CD8-positive, alpha-beta memory T cell (primary cell): ENCODE data around the gene TBCD. TPM values are rescaled to one million over a fixed set of nuclear protein-coding genes. Genes with fewer than 3 reads are reported as not detected.

ENCODE experiments used
- CTCF ChIA-PET: fragments of 350-600 bp; sonication (Branson Sonifier 250); formaldehyde crosslinking; loops from one replicate; lab custom pipeline; 2021; ENCODE audit warnings: antibody characterized with exemption; lab: Charles Lee
- POLR2A ChIA-PET: fragments of 350-600 bp; sonication (Branson Sonifier 250); formaldehyde crosslinking; loops from one replicate; lab custom pipeline; 2021; ENCODE audit warnings: antibody characterized with exemption; lab: Charles Lee
- DNase-seq, 5 donors: peaks; one replicate each; pipeline versions ENCODE4 v3.0.0 to v3.0.0-alpha.2; 2020 to 2022; ENCODE audit warnings: mixed read lengths in 1 of 5
- H3K27ac ChIP-seq: one replicate; pipeline ENCODE4 v1.7.0; 2013; ENCODE audit warnings: low read depth, mild to moderate bottlenecking, low read length, moderate library complexity
- H3K27me3 ChIP-seq: 2 replicates; pipeline ENCODE4 v1.7.0; 2013; ENCODE audit warnings: low read length, mild to moderate bottlenecking; ENCODE audit not compliant: insufficient read depth, poor library complexity, severe bottlenecking
- H3K36me3 ChIP-seq: 2 replicates; pipeline ENCODE4 v1.7.0; 2013; ENCODE audit warnings: mild to moderate bottlenecking, low read length, moderate library complexity; ENCODE audit not compliant: insufficient read depth
- H3K4me1 ChIP-seq: 2 replicates; pipeline ENCODE4 v1.7.0; 2013; ENCODE audit warnings: mild to moderate bottlenecking, low read length, moderate library complexity; ENCODE audit not compliant: insufficient read depth
- H3K4me3 ChIP-seq: 2 replicates; pipeline ENCODE4 v1.7.0; 2013; ENCODE audit warnings: mild to moderate bottlenecking, low read length
- H3K9me3 ChIP-seq: 2 replicates; pipeline ENCODE4 v1.7.0; 2013; ENCODE audit warnings: mild to moderate bottlenecking, low read length
- H3K27ac Mint-ChIP-seq, 8 donors: one replicate each; pipeline ENCODE4 v1.8.0; 2020 to 2021; ENCODE audit warnings: mixed read lengths in 8 of 8, mild to moderate bottlenecking in 6 of 8, inconsistent platforms in 3 of 8, moderate library complexity in 3 of 8
- H3K27me3 Mint-ChIP-seq, 2 donors: one replicate each; pipeline ENCODE4 v1.8.0; 2020 to 2021; ENCODE audit warnings: mixed read lengths in 2 of 2, mild to moderate bottlenecking in 1 of 2, moderate library complexity in 1 of 2
- H3K36me3 Mint-ChIP-seq, 3 donors: one replicate each; pipeline ENCODE4 v1.8.0; 2020 to 2021; ENCODE audit warnings: mixed read lengths in 3 of 3, inconsistent platforms in 1 of 3, mild to moderate bottlenecking in 1 of 3
- H3K4me1 Mint-ChIP-seq, 3 donors: one replicate each; pipeline ENCODE4 v1.8.0; 2020 to 2021; ENCODE audit warnings: mixed read lengths in 3 of 3, inconsistent platforms in 1 of 3, mild to moderate bottlenecking in 1 of 3
- H3K4me3 Mint-ChIP-seq, 7 donors: one replicate each; pipeline ENCODE4 v1.8.0; 2020 to 2021; ENCODE audit warnings: mixed read lengths in 7 of 7, mild to moderate bottlenecking in 6 of 7, moderate library complexity in 4 of 7, inconsistent platforms in 2 of 7
- H3K9me3 Mint-ChIP-seq, 5 donors: one replicate each; pipeline ENCODE4 v1.8.0; 2020 to 2022; ENCODE audit warnings: mixed read lengths in 5 of 5, mild to moderate bottlenecking in 3 of 5, moderate library complexity in 2 of 5, inconsistent platforms in 1 of 5
- polyA plus RNA-seq: library from polyadenylated mRNA; unstranded; fragments of 300-500 nt; fragmentation: Illumina TruSeq; gene quantifications from one replicate; pipeline ENCODE4 v1.2.3, GENCODE V29; 2021
- total RNA-seq, 2 experiments: library from RNA; stranded (reverse); gene quantifications; one replicate each; pipeline ENCODE4 v1.2.3, GENCODE V29; 2021

Gene TBCD
- total and polyA plus RNA-seq, 3 experiments from 2014 or later: 79.1 to 130 (median 83.7) TPM

DNA sequence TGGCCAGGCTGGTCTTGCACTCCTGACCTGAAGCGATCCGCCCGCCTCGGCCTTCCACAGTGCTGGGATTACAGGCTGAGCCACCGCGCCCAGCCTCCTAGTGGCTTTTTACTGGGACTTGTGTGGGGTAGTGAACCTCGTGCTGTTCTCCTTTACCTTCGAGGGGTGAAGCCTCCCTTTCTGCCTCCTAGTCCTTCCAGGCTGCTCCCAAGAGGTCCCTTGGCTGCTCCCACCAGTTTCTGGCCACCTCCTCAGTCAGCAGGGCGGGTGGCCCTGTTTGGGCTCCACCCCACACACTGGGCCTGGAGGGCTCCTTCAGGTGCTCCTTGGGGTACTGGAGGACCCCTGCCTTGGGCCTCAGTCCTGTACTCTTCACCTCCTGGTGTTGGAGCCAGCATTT, 158.9 kb downstream of the TBCD start:
- CTCF ChIA-PET: interaction anchor here (1.1 kb wide), 1 partner anchor 47 kb away, joined by 3 read pairs; no protein-coding TSS in a partner anchor
- H3K27me3 Mint-ChIP-seq: no peaks in the 10 kb centered on the region
- H3K4me1 ChIP-seq: no peaks in the 10 kb centered on the region
- H3K27ac Mint-ChIP-seq: peak overlapping the region in 6 of 8 donors; percentile 79 to 95 (median 86)
- H3K27ac ChIP-seq: no peak overlapping the region
- peaks cover 13 to 18% (median 15%) of the 10 kb centered on the region in 3 donors for H3K4me1 Mint-ChIP-seq
- DNase-seq: no peak
- H3K27me3 ChIP-seq: no peaks in the 10 kb centered on the region
- H3K9me3 ChIP-seq: no peaks in the 10 kb centered on the region
- H3K9me3 Mint-ChIP-seq: no peaks in the 10 kb centered on the region
- H3K36me3 ChIP-seq: peaks cover 8% of the 10 kb centered on the region
- POLR2A ChIA-PET: interaction anchor here (0.6 kb wide), 1 partner anchor 13 kb away, joined by 3 read pairs; no protein-coding TSS in a partner anchor
- H3K4me3 Mint-ChIP-seq: no peak overlapping the region
- no peak overlapping the region for H3K4me3 ChIP-seq
- H3K36me3 Mint-ChIP-seq: peaks cover 0 to 84% (median 11%) of the 10 kb centered on the region in 3 donors

DNA sequence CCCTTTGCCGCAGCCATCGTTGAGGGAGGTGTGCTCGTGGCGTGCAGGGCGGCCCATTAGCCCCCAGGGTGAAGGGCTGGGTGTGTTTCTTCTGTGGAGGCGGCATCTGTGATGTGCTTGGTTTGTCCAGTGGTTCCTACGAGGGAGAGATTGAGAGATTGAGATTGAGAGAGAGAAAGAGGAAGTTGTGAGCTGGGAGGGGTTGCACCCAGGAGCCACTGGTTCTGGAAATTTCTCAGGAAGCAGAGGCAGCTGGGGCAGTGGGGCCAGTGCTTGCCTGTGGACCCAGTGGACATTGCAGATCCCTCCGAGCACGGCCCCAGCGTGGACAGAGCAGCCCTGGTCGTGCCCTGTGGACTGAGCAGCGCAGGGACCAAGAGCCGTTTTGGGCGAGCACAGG, 160.0 kb downstream of the TBCD start:
- Histone ChIP-seq H3K4me3 (no peak overlapping the region), H3K36me3 (no peaks in the 10 kb centered on the region), H3K9me3 (no peaks in the 10 kb centered on the region), H3K4me1 (no peaks in the 10 kb centered on the region), H3K27me3 (no peaks in the 10 kb centered on the region), H3K27ac (no peak overlapping the region)
- Mint-ChIP-seq H3K36me3 (peaks cover 0 to 83% (median 9%) of the 10 kb centered on the region in 3 donors), H3K4me3 (no peak overlapping the region), H3K4me1 (peaks cover 15 to 18% (median 17%) of the 10 kb centered on the region in 3 donors), H3K27ac (peak overlapping the region in 5 of 8 donors; percentile 7 to 88 (median 78)), H3K27me3 (no peaks in the 10 kb centered on the region), H3K9me3 (no peaks in the 10 kb centered on the region)
- ChIA-PET POLR2A (no interaction called here), CTCF (interaction anchor here (1.0 kb wide), 1 partner anchor 130 kb away, joined by 4 read pairs; no protein-coding TSS in a partner anchor)
- no peak for DNase-seq

DNA sequence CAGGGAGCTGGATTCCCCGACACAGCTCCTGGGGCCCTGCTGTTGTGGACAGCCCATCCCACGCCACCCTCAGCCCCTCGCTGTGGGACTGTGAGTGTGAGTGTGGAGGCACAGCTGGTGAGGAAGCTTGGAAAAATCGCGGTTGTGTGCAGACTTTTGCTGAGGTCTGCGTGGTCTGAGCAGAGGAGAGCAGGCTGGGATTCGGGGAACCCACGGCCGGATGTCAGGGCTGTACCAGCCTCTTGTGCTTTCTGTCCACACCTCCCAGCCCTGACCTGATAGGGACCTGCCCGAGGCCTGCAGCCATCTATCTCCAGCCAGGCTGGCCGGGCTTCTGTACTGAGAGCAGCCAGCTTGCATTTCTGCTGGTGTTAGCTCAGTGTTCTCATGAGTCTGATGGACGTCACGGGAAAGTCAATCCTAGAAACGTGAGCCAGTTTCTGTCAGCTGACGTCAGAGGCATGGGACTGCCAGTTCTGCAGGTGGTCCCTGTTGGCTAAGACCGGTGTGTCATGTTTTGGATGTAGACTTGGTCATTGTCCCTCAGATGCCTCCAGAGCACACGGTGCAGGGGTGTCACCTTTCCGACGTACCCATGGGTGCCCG, 160.7 kb downstream of the TBCD start:
- H3K36me3 Mint-ChIP-seq: peaks cover 0 to 75% (median 9%) of the 10 kb centered on the region in 3 donors
- POLR2A ChIA-PET: no interaction called here
- H3K9me3 Mint-ChIP-seq: no peaks in the 10 kb centered on the region
- H3K27me3 Mint-ChIP-seq: no peaks in the 10 kb centered on the region
- H3K4me3 ChIP-seq: no peak overlapping the region
- no peaks in the 10 kb centered on the region for H3K4me1 ChIP-seq
- no peaks in the 10 kb centered on the region for H3K27me3 ChIP-seq
- H3K4me3 Mint-ChIP-seq: no peak overlapping the region
- CTCF ChIA-PET: interaction anchor here (1.0 kb wide), 1 partner anchor 131 kb away, joined by 4 read pairs; no protein-coding TSS in a partner anchor
- no peaks in the 10 kb centered on the region for H3K9me3 ChIP-seq
- no peaks in the 10 kb centered on the region for H3K36me3 ChIP-seq
- H3K4me1 Mint-ChIP-seq: peaks cover 15 to 19% (median 18%) of the 10 kb centered on the region in 3 donors
- peak overlapping the region in 4 of 8 donors; percentile 3 to 85 (median 50) for H3K27ac Mint-ChIP-seq
- H3K27ac ChIP-seq: no peak overlapping the region
- DNase-seq: no peak

DNA sequence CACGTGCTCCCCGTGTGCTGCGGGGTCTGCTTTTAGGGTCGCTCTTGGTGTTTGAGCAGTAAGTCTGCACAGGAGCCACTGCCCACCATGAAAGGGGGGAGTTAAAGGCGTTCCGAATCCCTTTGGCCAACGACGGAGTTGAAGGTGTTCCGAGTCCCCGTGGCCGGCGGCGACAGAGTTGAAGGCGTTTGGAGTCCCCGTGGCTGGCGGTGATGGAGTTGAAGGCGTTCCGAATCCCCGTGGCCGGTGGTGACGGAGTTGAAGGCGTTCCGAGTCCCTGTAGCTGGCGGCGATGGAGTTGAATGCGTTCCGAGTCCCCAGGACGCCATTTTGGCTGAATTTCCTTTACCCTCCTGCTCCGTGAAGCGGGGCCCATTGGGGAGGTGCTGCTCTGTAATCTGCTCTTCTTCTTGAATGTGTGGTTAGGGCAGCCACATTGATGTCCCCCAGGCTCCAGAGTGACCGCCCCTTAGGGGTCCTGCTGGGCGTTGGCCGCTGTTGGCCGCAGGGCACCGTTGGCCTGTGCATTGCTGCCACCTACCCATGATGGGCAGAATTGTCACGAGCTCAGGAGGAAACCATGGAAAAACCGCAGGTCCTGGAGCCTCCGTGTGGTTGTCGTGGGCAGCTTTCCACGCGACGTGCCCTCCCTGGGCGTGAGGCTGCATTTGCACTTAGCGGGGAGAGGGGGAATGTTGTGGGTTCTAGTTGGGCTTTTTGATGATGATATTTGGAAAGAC, 161.6 kb downstream of the TBCD start:
- H3K4me1 ChIP-seq: peaks cover 3% of the 10 kb centered on the region
- CTCF ChIA-PET: interaction anchor here (1.3 kb wide), 1 partner anchor 131 kb away, joined by 5 read pairs; no protein-coding TSS in a partner anchor
- Mint-ChIP-seq H3K27ac (peak overlapping the region in 2 of 8 donors; percentile 43 to 51), H3K4me3 (no peak overlapping the region), H3K27me3 (no peaks in the 10 kb centered on the region), H3K4me1 (peaks cover 16 to 24% (median 21%) of the 10 kb centered on the region in 3 donors), H3K36me3 (peaks cover 0 to 76% (median 6%) of the 10 kb centered on the region in 3 donors), H3K9me3 (no peaks in the 10 kb centered on the region)
- H3K27ac ChIP-seq: no peak overlapping the region
- H3K4me3 ChIP-seq: no peak overlapping the region
- no peaks in the 10 kb centered on the region for H3K27me3 ChIP-seq
- no peak for DNase-seq
- H3K9me3 ChIP-seq: no peaks in the 10 kb centered on the region
- no peaks in the 10 kb centered on the region for H3K36me3 ChIP-seq
- POLR2A ChIA-PET: no interaction called here

DNA sequence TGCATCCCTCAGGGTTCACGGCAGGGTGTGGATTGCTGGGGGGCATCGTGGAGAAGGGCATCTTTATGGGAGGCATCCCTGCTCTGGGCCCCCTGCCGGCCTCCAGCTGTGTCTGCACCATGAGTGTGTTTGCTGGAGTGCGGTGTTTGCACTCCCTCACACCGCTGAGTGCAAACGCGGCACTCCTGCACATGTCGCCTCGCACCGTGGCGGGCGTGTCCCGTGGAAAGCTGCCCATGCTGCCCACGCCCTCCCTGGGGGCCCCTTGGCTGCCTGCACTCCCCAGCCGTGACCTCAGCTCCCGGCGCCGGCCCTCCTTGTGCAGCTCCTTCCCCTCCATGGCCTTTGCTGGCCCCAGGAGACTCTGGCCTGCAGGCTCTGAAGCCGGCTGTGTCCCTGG, 162.5 kb downstream of the TBCD start:
- POLR2A ChIA-PET: no interaction called here
- H3K4me3 Mint-ChIP-seq: no peak overlapping the region
- H3K4me1 Mint-ChIP-seq: peaks cover 11 to 15% (median 15%) of the 10 kb centered on the region in 3 donors

DNA sequence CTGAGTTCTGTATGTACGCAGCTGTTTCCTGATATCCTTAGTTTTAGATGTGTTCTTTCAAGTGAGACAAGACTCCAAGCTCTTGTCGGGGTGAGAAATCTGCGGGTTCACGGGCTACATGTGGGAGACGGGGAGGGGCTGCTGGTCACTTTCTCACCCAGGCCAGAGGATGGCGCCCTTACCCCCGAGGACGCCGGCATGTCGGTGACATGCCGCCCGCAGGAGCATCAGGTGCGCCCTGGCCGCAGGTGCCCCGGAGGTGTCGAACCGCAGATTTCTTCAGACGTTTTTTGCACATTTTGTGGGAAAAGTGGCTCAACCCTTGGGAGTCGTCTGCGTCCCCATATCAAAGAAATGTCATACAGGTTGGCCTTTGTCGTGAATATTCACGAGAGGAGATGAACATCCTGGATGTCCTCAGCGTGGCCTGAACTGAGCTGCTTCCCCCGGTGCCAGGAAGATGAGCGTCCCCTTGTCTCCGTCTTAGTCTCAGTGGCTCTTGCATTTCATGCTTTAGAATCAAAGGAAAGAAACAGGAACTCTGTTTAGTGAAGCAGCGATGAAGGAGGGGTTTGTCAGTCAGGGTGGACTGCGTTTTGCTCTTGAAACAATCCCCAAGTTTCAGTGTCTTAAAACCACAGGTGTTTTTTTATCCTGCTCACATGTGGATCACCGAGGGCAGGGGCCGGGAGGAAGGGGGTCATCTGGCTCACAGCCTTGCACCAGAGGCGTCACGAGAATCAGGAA, 163.3 kb downstream of the TBCD start:
- no peaks in the 10 kb centered on the region for H3K27me3 Mint-ChIP-seq
- ChIA-PET POLR2A (no interaction called here), CTCF (interaction anchor here (1.0 to 1.3 kb wide), 4 partner anchors 22 to 133 kb away, joined by 3 to 4 read pairs (median 4); no protein-coding TSS in a partner anchor)
- H3K36me3 Mint-ChIP-seq: peaks cover 0 to 82% (median 8%) of the 10 kb centered on the region in 3 donors
- H3K9me3 ChIP-seq: no peaks in the 10 kb centered on the region
- H3K4me1 Mint-ChIP-seq: peaks cover 7 to 13% (median 8%) of the 10 kb centered on the region in 3 donors
- DNase-seq: no peak
- H3K36me3 ChIP-seq: no peaks in the 10 kb centered on the region
- peaks cover 3% of the 10 kb centered on the region for H3K4me1 ChIP-seq
- no peak overlapping the region for H3K4me3 Mint-ChIP-seq
- H3K27ac Mint-ChIP-seq: peak overlapping the region in 3 of 8 donors; percentile 24 to 68 (median 63)
- no peaks in the 10 kb centered on the region for H3K9me3 Mint-ChIP-seq
- no peak overlapping the region for H3K27ac ChIP-seq
- no peaks in the 10 kb centered on the region for H3K27me3 ChIP-seq
- H3K4me3 ChIP-seq: no peak overlapping the region

More for the DNA sequence above, 162.5 kb downstream of the TBCD start:
- Histone ChIP-seq H3K36me3 (no peaks in the 10 kb centered on the region), H3K9me3 (no peaks in the 10 kb centered on the region), H3K27ac (no peak overlapping the region), H3K4me3 (no peak overlapping the region), H3K27me3 (no peaks in the 10 kb centered on the region), H3K4me1 (peaks cover 3% of the 10 kb centered on the region)
- DNase-seq: no peak
- H3K27ac Mint-ChIP-seq: peak overlapping the region in 1 of 8 donors; percentile 54
- no peaks in the 10 kb centered on the region for H3K9me3 Mint-ChIP-seq
- H3K36me3 Mint-ChIP-seq: peaks cover 0 to 80% (median 6%) of the 10 kb centered on the region in 3 donors
- CTCF ChIA-PET: interaction anchor here (1.0 to 1.3 kb wide), 4 partner anchors 21 to 132 kb away, joined by 3 to 4 read pairs (median 4); no protein-coding TSS in a partner anchor
- H3K27me3 Mint-ChIP-seq: no peaks in the 10 kb centered on the region

DNA sequence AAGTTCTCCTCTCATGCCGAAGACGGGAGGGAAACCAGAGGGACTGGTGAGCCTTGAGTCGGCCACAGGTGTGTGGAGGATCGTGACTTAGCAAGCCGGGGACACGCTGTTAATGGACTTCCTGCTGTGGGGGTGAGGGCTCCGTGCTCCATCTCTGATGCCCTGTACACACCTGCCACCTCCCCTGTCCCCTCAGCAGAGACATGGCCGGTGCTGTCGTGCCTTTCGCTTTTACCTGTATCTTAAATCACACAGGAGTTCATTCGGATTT, 163.8 kb downstream of the TBCD start:
- H3K9me3 Mint-ChIP-seq: no peaks in the 10 kb centered on the region
- Histone ChIP-seq H3K27me3 (no peaks in the 10 kb centered on the region), H3K4me3 (no peak overlapping the region), H3K4me1 (peaks cover 3% of the 10 kb centered on the region), H3K9me3 (no peaks in the 10 kb centered on the region), H3K27ac (no peak overlapping the region), H3K36me3 (no peaks in the 10 kb centered on the region)
- CTCF ChIA-PET: no interaction called here
- POLR2A ChIA-PET: no interaction called here
- peaks cover 7 to 13% (median 8%) of the 10 kb centered on the region in 3 donors for H3K4me1 Mint-ChIP-seq
- no peak for DNase-seq
- H3K36me3 Mint-ChIP-seq: peaks cover 0 to 82% (median 8%) of the 10 kb centered on the region in 3 donors
- H3K27ac Mint-ChIP-seq: peak overlapping the region in 4 of 8 donors; percentile 48 to 77 (median 67)
- H3K27me3 Mint-ChIP-seq: no peaks in the 10 kb centered on the region
- no peak overlapping the region for H3K4me3 Mint-ChIP-seq
